ENCODE data around the gene TATDN2. TPM values are rescaled to one million over a fixed set of nuclear protein-coding genes. Genes with fewer than 3 reads are reported as not detected.

Gene TATDN2
- total and polyA plus RNA-seq, 9 of the 15 experiments (the other 6 are each of a cell fraction or from before 2014, with no cell fraction given) = 5.2 to 44.7 (median 25.8) TPM

DNA sequence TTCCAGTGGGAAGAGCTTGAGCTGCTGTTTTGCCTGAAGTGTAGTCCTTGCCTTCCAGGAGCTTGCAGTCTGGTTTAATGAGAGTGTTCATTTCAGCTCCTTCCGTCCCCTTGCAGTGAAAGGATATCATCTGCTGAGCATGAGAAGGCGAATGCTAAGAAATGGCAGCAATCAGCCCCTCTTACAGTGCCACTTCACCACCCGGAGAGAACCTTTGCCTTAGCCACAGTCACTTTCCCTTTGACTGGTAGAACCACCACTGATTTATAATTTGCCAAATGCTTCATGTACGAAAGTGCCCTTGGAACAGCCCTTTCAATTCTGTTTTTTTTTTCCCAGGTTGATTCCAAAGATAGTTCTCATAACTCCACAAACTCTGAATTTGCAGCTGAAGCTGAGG is 11.5 kb downstream of the TATDN2 start:
- Histone ChIP-seq H3K4me3 (no peak overlapping the region), H4K20me1 (replicated peaks; ENCODE audit: control insufficient read depth, insufficient read depth, low read length) (peaks cover 8% of the 10 kb centered on the region), H3K9ac (ENCODE audit: insufficient read depth in 1 of 2, low read depth in 2 of 2, low read length in 2 of 2) (peak overlapping the region in 1 of 2 experiments; percentile 3; a peak in 1 of 4 replicates), H3K9me3 (replicated peaks; ENCODE audit: control insufficient read depth, insufficient read depth, low read depth, low read length) (no peaks in the 10 kb centered on the region), H3K79me2 (ENCODE audit: control insufficient read depth, insufficient read depth, low read length) (peaks cover 59% of the 10 kb centered on the region), H3K27me3 (ENCODE audit: control insufficient read depth in 2 of 2, insufficient read depth in 2 of 2, low read length in 2 of 2) (no peaks in the 10 kb centered on the region), H3K4me2 (ENCODE audit: insufficient read depth, low read length) (no peak overlapping the region), H3K4me1 (replicated peaks in 1 of 2; ENCODE audit: control insufficient read depth in 2 of 2, insufficient read depth in 2 of 2, low read length in 2 of 2) (peaks cover 7 to 10% of the 10 kb centered on the region in 2 experiments; a peak in 4 of 5 replicates), H3K9me1 (ENCODE audit: control insufficient read depth, insufficient read depth, low read length) (no peaks in the 10 kb centered on the region), H2AFZ (ENCODE audit: low read depth, low read length) (no peak overlapping the region), H3K36me3 (ENCODE audit: control insufficient read depth, insufficient read depth, low read length) (peaks cover 81% of the 10 kb centered on the region), H3K27ac (ENCODE audit: extremely low read depth, low read depth, low read length) (no peak overlapping the region)
- no peak for FAIRE-seq
- intact Hi-C loops (cut with micrococcal nuclease) = no loop called here
- ChIA-PET POLR2A (interaction anchor here (0.7 kb wide), 1 partner anchor 10 kb away, joined by 7 read pairs; no protein-coding TSS in a partner anchor), CTCF (ENCODE audit: low intra/inter-chr PET ratio) (no interaction called here)
- no peak for ATAC-seq
- WGBS (ENCODE audit: insufficient coverage, low coverage, missing lambda C conversion rate) = 86% methylated on average over 4 of the region's 4 CpGs
- in situ Hi-C loops (cut with MboI) = no loop called here
- no peak for DNase-seq (ENCODE audit: extremely low read depth in 1 of 4, low spot score in 3 of 4)
- BruUV-seq (replicated peaks) = no TSS peak
- TF ChIP-seq CBX3 (IDR thresholded peaks at IDR 0.05; ENCODE audit: borderline replicate concordance in 1 of 2, low read length in 2 of 2) = no peak
- no peak for TF ChIP-seq ZNF282 (CRISPR knock-in tag; IDR thresholded peaks at IDR 0.05)
- no peak for TF ChIP-seq FOXJ3 (CRISPR knock-in tag; IDR thresholded peaks at IDR 0.05)
- TF ChIP-seq ZC3H8 (IDR thresholded peaks at IDR 0.05) = no peak
- TF ChIP-seq, protein P1, sequence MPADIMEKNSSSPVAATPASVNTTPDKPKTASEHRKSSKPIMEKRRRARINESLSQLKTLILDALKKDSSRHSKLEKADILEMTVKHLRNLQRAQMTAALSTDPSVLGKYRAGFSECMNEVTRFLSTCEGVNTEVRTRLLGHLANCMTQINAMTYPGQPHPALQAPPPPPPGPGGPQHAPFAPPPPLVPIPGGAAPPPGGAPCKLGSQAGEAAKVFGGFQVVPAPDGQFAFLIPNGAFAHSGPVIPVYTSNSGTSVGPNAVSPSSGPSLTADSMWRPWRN (IDR thresholded peaks at IDR 0.05; ENCODE audit: low read depth) = no peak
- no peak for TF ChIP-seq MAZ (CRISPR knock-in tag; conservative IDR thresholded peaks at IDR 0.05 in 1 of 2, IDR thresholded peaks at IDR 0.05 in 1 of 2)
- TF ChIP-seq PHF8 (IDR thresholded peaks at IDR 0.05; ENCODE audit: borderline replicate concordance, low read length) = no peak
- no peak for TF ChIP-seq BCOR (IDR thresholded peaks at IDR 0.05)
- TF ChIP-seq, protein P2, sequence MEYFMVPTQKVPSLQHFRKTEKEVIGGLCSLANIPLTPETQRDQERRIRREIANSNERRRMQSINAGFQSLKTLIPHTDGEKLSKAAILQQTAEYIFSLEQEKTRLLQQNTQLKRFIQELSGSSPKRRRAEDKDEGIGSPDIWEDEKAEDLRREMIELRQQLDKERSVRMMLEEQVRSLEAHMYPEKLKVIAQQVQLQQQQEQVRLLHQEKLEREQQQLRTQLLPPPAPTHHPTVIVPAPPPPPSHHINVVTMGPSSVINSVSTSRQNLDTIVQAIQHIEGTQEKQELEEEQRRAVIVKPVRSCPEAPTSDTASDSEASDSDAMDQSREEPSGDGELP (CRISPR knock-in tag; IDR thresholded peaks at IDR 0.05; ENCODE audit: borderline replicate concordance) = no peak
- TF ChIP-seq NR2F6 (CRISPR knock-in tag; IDR thresholded peaks at IDR 0.05) = no peak
- TF ChIP-seq, protein P3, sequence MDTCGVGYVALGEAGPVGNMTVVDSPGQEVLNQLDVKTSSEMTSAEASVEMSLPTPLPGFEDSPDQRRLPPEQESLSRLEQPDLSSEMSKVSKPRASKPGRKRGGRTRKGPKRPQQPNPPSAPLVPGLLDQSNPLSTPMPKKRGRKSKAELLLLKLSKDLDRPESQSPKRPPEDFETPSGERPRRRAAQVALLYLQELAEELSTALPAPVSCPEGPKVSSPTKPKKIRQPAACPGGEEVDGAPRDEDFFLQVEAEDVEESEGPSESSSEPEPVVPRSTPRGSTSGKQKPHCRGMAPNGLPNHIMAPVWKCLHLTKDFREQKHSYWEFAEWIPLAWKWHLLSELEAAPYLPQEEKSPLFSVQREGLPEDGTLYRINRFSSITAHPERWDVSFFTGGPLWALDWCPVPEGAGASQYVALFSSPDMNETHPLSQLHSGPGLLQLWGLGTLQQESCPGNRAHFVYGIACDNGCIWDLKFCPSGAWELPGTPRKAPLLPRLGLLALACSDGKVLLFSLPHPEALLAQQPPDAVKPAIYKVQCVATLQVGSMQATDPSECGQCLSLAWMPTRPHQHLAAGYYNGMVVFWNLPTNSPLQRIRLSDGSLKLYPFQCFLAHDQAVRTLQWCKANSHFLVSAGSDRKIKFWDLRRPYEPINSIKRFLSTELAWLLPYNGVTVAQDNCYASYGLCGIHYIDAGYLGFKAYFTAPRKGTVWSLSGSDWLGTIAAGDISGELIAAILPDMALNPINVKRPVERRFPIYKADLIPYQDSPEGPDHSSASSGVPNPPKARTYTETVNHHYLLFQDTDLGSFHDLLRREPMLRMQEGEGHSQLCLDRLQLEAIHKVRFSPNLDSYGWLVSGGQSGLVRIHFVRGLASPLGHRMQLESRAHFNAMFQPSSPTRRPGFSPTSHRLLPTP (IDR thresholded peaks at IDR 0.05; ENCODE audit: borderline replicate concordance, extremely low read depth, insufficient read length) = no peak
- no peak for TF ChIP-seq ZNF695 (CRISPR knock-in tag; IDR thresholded peaks at IDR 0.05)
- no peak for TF ChIP-seq ZC3H4 (CRISPR knock-in tag; IDR thresholded peaks at IDR 0.05; ENCODE audit: borderline replicate concordance)
- TF ChIP-seq, protein P4, sequence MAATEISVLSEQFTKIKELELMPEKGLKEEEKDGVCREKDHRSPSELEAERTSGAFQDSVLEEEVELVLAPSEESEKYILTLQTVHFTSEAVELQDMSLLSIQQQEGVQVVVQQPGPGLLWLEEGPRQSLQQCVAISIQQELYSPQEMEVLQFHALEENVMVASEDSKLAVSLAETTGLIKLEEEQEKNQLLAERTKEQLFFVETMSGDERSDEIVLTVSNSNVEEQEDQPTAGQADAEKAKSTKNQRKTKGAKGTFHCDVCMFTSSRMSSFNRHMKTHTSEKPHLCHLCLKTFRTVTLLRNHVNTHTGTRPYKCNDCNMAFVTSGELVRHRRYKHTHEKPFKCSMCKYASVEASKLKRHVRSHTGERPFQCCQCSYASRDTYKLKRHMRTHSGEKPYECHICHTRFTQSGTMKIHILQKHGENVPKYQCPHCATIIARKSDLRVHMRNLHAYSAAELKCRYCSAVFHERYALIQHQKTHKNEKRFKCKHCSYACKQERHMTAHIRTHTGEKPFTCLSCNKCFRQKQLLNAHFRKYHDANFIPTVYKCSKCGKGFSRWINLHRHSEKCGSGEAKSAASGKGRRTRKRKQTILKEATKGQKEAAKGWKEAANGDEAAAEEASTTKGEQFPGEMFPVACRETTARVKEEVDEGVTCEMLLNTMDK (IDR thresholded peaks at IDR 0.05; ENCODE audit: borderline replicate concordance, insufficient read depth, low read depth, low read length, poor library complexity, severe bottlenecking) = no peak
- TF ChIP-seq, protein P5, sequence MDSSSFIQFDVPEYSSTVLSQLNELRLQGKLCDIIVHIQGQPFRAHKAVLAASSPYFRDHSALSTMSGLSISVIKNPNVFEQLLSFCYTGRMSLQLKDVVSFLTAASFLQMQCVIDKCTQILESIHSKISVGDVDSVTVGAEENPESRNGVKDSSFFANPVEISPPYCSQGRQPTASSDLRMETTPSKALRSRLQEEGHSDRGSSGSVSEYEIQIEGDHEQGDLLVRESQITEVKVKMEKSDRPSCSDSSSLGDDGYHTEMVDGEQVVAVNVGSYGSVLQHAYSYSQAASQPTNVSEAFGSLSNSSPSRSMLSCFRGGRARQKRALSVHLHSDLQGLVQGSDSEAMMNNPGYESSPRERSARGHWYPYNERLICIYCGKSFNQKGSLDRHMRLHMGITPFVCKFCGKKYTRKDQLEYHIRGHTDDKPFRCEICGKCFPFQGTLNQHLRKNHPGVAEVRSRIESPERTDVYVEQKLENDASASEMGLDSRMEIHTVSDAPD (CRISPR knock-in tag; IDR thresholded peaks at IDR 0.05) = no peak

All from K562 (cell line).